ENCODE data around the gene UGDH. TPM values are rescaled to one million over a fixed set of nuclear protein-coding genes. Genes with fewer than 3 reads are reported as not detected.
A peak's percentile ranks its signal among the peaks of the same experiment; 100 is the strongest.

UGDH gene
- total and polyA plus RNA-seq, 2 of the 13 experiments (the other 11 are each of a cell fraction or from before 2014, with no cell fraction given), result 99.0 to 384 TPM

GRCh38 chr4:39527296-39528060, at the start of gene UGDH (continued):
- TF ChIP-seq, protein P1, sequence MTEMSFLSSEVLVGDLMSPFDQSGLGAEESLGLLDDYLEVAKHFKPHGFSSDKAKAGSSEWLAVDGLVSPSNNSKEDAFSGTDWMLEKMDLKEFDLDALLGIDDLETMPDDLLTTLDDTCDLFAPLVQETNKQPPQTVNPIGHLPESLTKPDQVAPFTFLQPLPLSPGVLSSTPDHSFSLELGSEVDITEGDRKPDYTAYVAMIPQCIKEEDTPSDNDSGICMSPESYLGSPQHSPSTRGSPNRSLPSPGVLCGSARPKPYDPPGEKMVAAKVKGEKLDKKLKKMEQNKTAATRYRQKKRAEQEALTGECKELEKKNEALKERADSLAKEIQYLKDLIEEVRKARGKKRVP (CRISPR knock-in tag; IDR thresholded peaks at IDR 0.05), result peak in 1 of 2 experiments; percentile 73; a peak in 2 of 4 replicates
- TF ChIP-seq SIX4 (CRISPR knock-in tag; IDR thresholded peaks at IDR 0.05), result peak; percentile 25; the same call in 1 of the 2 replicates
- TF ChIP-seq ASH2L (IDR thresholded peaks at IDR 0.05; ENCODE audit: insufficient read length, low read depth, low read length), result peak; percentile 87
- peak; percentile 81 for TF ChIP-seq KDM3A (CRISPR knock-in tag; IDR thresholded peaks at IDR 0.05; ENCODE audit: low read depth)
- peak; percentile 93 for TF ChIP-seq ZNF563 (CRISPR knock-in tag; IDR thresholded peaks at IDR 0.05)
- no peak for TF ChIP-seq ZNF652 (CRISPR knock-in tag; IDR thresholded peaks at IDR 0.05; ENCODE audit: borderline replicate concordance, low read depth)
- no peak for TF ChIP-seq ZNF570 (CRISPR knock-in tag; IDR thresholded peaks at IDR 0.05; ENCODE audit: borderline replicate concordance)
- TF ChIP-seq EP300 (IDR thresholded peaks at IDR 0.05; ENCODE audit: low read depth in 2 of 2, low read length in 2 of 2), result peak; percentile 11 to 55; a peak in 2 of 4 replicates
- TF ChIP-seq EP300 (CRISPR knock-in tag; IDR thresholded peaks at IDR 0.05; ENCODE audit: borderline replicate concordance), result peak; percentile 46; the same call in 1 of the 2 replicates
- TF ChIP-seq POGZ (CRISPR knock-in tag; IDR thresholded peaks at IDR 0.05), result peak; percentile 85
- no peak for TF ChIP-seq LCORL (IDR thresholded peaks at IDR 0.05)
- TF ChIP-seq LCORL (CRISPR knock-in tag; IDR thresholded peaks at IDR 0.05), result peak; percentile 69; the same call in 1 of the 2 replicates
- TF ChIP-seq GFI1 (CRISPR knock-in tag; IDR thresholded peaks at IDR 0.05; ENCODE audit: borderline replicate concordance), result peak; percentile 79
- peak; percentile 77; the same call in 1 of the 2 replicates for TF ChIP-seq ZNF749 (CRISPR knock-in tag; IDR thresholded peaks at IDR 0.05; ENCODE audit: borderline replicate concordance)
- TF ChIP-seq PHF5A (CRISPR knock-in tag; IDR thresholded peaks at IDR 0.05; ENCODE audit: low read depth, unreplicated experiment), result no peak
- TF ChIP-seq ZNF556 (CRISPR knock-in tag; IDR thresholded peaks at IDR 0.05; ENCODE audit: borderline replicate concordance), result peak; percentile 57; the same call in 1 of the 2 replicates
- TF ChIP-seq RARA (CRISPR knock-in tag; IDR thresholded peaks at IDR 0.05), result peak; percentile 49
- TF ChIP-seq ZNF672 (CRISPR knock-in tag; IDR thresholded peaks at IDR 0.05), result peak; percentile 94
- TF ChIP-seq ZSCAN25 (CRISPR knock-in tag; IDR thresholded peaks at IDR 0.05), result peak; percentile 63
- TF ChIP-seq RELA (CRISPR knock-in tag; IDR thresholded peaks at IDR 0.05), result peak; percentile 25; the same call in 1 of the 2 replicates
- TF ChIP-seq ZNF747 (CRISPR knock-in tag; IDR thresholded peaks at IDR 0.05; ENCODE audit: borderline replicate concordance), result peak; percentile 93
- peak; percentile 96 for TF ChIP-seq ARNT2 (CRISPR knock-in tag; IDR thresholded peaks at IDR 0.05; ENCODE audit: low read depth)
- peak; percentile 94 for TF ChIP-seq MED8 (CRISPR knock-in tag; IDR thresholded peaks at IDR 0.05; ENCODE audit: insufficient replicate concordance)
- peak; percentile 34 for TF ChIP-seq ZNF503 (CRISPR knock-in tag; IDR thresholded peaks at IDR 0.05)
- TF ChIP-seq PRMT3 (CRISPR knock-in tag; IDR thresholded peaks at IDR 0.05; ENCODE audit: borderline replicate concordance, low read depth), result peak; percentile 97
- TF ChIP-seq CREB1 (IDR thresholded peaks at IDR 0.05), result peak; percentile 65; the same call in 1 of the 2 replicates
- TF ChIP-seq CREB1 (CRISPR knock-in tag; IDR thresholded peaks at IDR 0.05), result peak; percentile 81; the same call in 1 of the 2 replicates
- peak; percentile 83 for TF ChIP-seq ZNF552 (CRISPR knock-in tag; IDR thresholded peaks at IDR 0.05; ENCODE audit: borderline replicate concordance)
- TF ChIP-seq KAT8 (CRISPR knock-in tag; IDR thresholded peaks at IDR 0.05), result peak; percentile 85
- TF ChIP-seq PLRG1 (conservative IDR thresholded peaks at IDR 0.05), result no peak
